WTC11 (cell line): ENCODE measurements around the gene GBF1. TPM values are rescaled to one million over a fixed set of nuclear protein-coding genes. Genes with fewer than 3 reads are reported as not detected.

Source experiments
- ATAC-seq: fragments of 200-7000 bp; cut with Tn5 transposase; 2 replicates; pipeline ENCODE4 v1.10.0; 2021; ENCODE audit warnings: mild to moderate bottlenecking, moderate library complexity
- CTCF ChIA-PET: fragments of 300-600 bp; sonication (Branson Sonifier 250); formaldehyde crosslinking; loops from one replicate; lab custom pipeline; 2021; ENCODE audit warnings: antibody characterized with exemption; lab: Charles Lee
- POLR2A ChIA-PET: fragments of 350-600 bp; sonication (Branson Sonifier 250); formaldehyde crosslinking; loops from one replicate; lab custom pipeline; 2021; ENCODE audit warnings: antibody characterized with exemption; lab: Charles Lee
- DNase-seq: peaks from one replicate; pipeline ENCODE4 v3.0.0; 2021; ENCODE audit warnings: low spot score
- H3K27ac Mint-ChIP-seq: 2 replicates; pipeline ENCODE4 v1.8.0; 2021; ENCODE audit warnings: mixed read lengths
- H3K27me3 Mint-ChIP-seq: 2 replicates; pipeline ENCODE4 v1.8.0; 2021; ENCODE audit warnings: low read depth, mild to moderate bottlenecking, moderate library complexity, mixed read lengths
- H3K36me3 Mint-ChIP-seq: 2 replicates; pipeline ENCODE4 v1.8.0; 2021; ENCODE audit warnings: mixed read lengths
- H3K4me1 Mint-ChIP-seq: 2 replicates; pipeline ENCODE4 v1.8.0; 2022; ENCODE audit warnings: mixed read lengths
- H3K4me3 Mint-ChIP-seq: 2 replicates; pipeline ENCODE4 v1.8.0; 2021; ENCODE audit warnings: mild to moderate bottlenecking, moderate library complexity, mixed read lengths
- H3K9me3 Mint-ChIP-seq: 2 replicates; pipeline ENCODE4 v1.8.0; 2021; ENCODE audit warnings: mixed read lengths
- CDX4 ChIP-seq: fragments of 250-450 bp; sonication (Bioruptor Pico); IDR thresholded peaks from 2 replicates; pipeline ENCODE4 v1.9.0; 2021; ENCODE audit warnings: moderate library complexity, mild to moderate bottlenecking, inconsistent platforms, borderline replicate concordance
- ESRRA ChIP-seq: sonication (generic); formaldehyde crosslinking; IDR thresholded peaks from 2 replicates; pipeline ENCODE4 v1.8.1; 2022; ENCODE audit warnings: mild to moderate bottlenecking, missing genetic modification reagents, borderline replicate concordance
- NFATC4 ChIP-seq: fragments of 250-450 bp; sonication (Bioruptor Pico); IDR thresholded peaks from 2 replicates; pipeline ENCODE4 v1.9.0; 2021; ENCODE audit warnings: mild to moderate bottlenecking
- SOX15 ChIP-seq: fragments of 250-450 bp; sonication (Bioruptor Pico); IDR thresholded peaks from 2 replicates; pipeline ENCODE4 v1.9.0; 2021; ENCODE audit warnings: mild to moderate bottlenecking
- SP1 ChIP-seq: sonication (generic); formaldehyde crosslinking; conservative IDR thresholded peaks from 2 replicates; pipeline ENCODE4 v1.8.1; 2022; ENCODE audit warnings: missing genetic modification reagents
- TCF7 ChIP-seq: sonication (generic); formaldehyde crosslinking; IDR thresholded peaks from 2 replicates; pipeline ENCODE4 v1.8.0; 2022; ENCODE audit warnings: mild to moderate bottlenecking, low read depth, missing genetic modification reagents, moderate library complexity
- ZNF396 ChIP-seq: fragments of 250-450 bp; sonication (Bioruptor Pico); IDR thresholded peaks from 2 replicates; pipeline ENCODE4 v1.8.0; 2021; ENCODE audit warnings: mild to moderate bottlenecking, moderate library complexity, borderline replicate concordance
- ZNF671 ChIP-seq: fragments of 250-450 bp; sonication (Bioruptor Pico); IDR thresholded peaks from 2 replicates; pipeline ENCODE4 v1.8.0; 2021; ENCODE audit warnings: mild to moderate bottlenecking
- total RNA-seq: library from RNA; stranded (reverse); gene quantifications from 3 replicates; pipeline ENCODE4 v1.2.3, GENCODE V29; 2021
- TF ChIP-seq, protein P1 (sequence below): sonication (generic); formaldehyde crosslinking; IDR thresholded peaks from 2 replicates; pipeline ENCODE4 v1.8.1; 2022; ENCODE audit warnings: missing genetic modification reagents, borderline replicate concordance
- TF ChIP-seq, protein P2 (sequence below): fragments of 200-600 bp; IDR thresholded peaks from 2 replicates; pipeline ENCODE4 v1.8.0; 2022; ENCODE audit warnings: antibody characterized with exemption
- TF ChIP-seq, protein P3 (sequence below): sonication (generic); formaldehyde crosslinking; conservative IDR thresholded peaks from 2 replicates; pipeline ENCODE4 v1.8.1; 2023; ENCODE audit warnings: mild to moderate bottlenecking, low read depth, missing genetic modification reagents, moderate library complexity

The GBF1 gene
- total RNA-seq, 1 experiment from 2014 or later, result 32.4 TPM

- H3K36me3 Mint-ChIP-seq, result no peaks in the 10 kb centered on the region; the same call in 1 of the 2 replicates
- H3K9me3 Mint-ChIP-seq, result no peaks in the 10 kb centered on the region
- no peak overlapping the region for H3K27ac Mint-ChIP-seq
- H3K4me1 Mint-ChIP-seq, result no peaks in the 10 kb centered on the region
- H3K27me3 Mint-ChIP-seq, result peaks cover 8% of the 10 kb centered on the region
- ATAC-seq, result peak; percentile 85
- peak; percentile 84 for DNase-seq
- TF ChIP-seq SOX15, result no peak
- TF ChIP-seq, protein P1, sequence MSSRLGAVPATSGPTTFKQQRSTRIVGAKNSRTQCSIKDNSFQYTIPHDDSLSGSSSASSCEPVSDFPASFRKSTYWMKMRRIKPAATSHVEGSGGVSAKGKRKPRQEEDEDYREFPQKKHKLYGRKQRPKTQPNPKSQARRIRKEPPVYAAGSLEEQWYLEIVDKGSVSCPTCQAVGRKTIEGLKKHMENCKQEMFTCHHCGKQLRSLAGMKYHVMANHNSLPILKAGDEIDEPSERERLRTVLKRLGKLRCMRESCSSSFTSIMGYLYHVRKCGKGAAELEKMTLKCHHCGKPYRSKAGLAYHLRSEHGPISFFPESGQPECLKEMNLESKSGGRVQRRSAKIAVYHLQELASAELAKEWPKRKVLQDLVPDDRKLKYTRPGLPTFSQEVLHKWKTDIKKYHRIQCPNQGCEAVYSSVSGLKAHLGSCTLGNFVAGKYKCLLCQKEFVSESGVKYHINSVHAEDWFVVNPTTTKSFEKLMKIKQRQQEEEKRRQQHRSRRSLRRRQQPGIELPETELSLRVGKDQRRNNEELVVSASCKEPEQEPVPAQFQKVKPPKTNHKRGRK (CRISPR knock-in tag), result no peak
- TF ChIP-seq, protein P2, sequence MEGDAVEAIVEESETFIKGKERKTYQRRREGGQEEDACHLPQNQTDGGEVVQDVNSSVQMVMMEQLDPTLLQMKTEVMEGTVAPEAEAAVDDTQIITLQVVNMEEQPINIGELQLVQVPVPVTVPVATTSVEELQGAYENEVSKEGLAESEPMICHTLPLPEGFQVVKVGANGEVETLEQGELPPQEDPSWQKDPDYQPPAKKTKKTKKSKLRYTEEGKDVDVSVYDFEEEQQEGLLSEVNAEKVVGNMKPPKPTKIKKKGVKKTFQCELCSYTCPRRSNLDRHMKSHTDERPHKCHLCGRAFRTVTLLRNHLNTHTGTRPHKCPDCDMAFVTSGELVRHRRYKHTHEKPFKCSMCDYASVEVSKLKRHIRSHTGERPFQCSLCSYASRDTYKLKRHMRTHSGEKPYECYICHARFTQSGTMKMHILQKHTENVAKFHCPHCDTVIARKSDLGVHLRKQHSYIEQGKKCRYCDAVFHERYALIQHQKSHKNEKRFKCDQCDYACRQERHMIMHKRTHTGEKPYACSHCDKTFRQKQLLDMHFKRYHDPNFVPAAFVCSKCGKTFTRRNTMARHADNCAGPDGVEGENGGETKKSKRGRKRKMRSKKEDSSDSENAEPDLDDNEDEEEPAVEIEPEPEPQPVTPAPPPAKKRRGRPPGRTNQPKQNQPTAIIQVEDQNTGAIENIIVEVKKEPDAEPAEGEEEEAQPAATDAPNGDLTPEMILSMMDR, result peak; percentile 94
- TF ChIP-seq CDX4 (CRISPR knock-in tag), result no peak
- H3K4me3 Mint-ChIP-seq, result no peak overlapping the region
- POLR2A ChIA-PET, result interaction anchor here (0.8 to 2.2 kb wide), 2 partner anchors 111 to 121 kb away, joined by 3 to 8 read pairs; partner anchors contain the start of gene PITX3
- CTCF ChIA-PET, result interaction anchor here (0.5 to 20.2 kb wide), 53 partner anchors 9 to 344 kb away, joined by 3 to 906 read pairs (median 4); partner anchors contain the start of genes ACTR1A, C10orf95, CUEDC2 and ELOVL3
These were observed 106.9 kb downstream of the GBF1 start for GRCh38 chr10:102352066-102352715.

DNA sequence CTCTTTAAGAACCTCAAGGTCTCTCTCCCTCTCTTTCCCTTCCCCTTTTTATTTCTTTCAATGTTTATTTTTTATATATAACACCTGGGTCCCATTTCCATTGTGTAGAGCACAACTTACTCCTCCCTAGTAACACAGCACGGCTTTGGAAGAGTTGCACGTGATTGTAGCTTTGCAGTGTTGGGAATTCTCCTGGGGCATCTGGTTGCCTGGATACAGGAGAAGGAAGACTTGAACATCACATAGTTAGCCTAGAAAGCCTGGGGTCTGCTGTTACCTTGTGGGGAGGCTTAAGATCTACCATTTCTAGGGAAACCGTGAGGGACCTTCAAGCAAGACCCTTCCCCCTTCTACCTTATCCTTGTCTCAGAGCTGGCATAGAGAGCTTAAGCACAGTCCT lies 109.1 kb downstream of the GBF1 start:
- no peaks in the 10 kb centered on the region for H3K27me3 Mint-ChIP-seq
- no peak for ATAC-seq
- H3K4me3 Mint-ChIP-seq, result no peak overlapping the region
- CTCF ChIA-PET, result interaction anchor here (1.1 to 20.2 kb wide), 4 partner anchors 8 to 185 kb away, joined by 3 to 906 read pairs (median 4); partner anchors contain the start of genes ELOVL3 and PITX3
- H3K9me3 Mint-ChIP-seq, result no peaks in the 10 kb centered on the region
- POLR2A ChIA-PET, result no interaction called here
- no peaks in the 10 kb centered on the region for H3K4me1 Mint-ChIP-seq
- H3K36me3 Mint-ChIP-seq, result peaks cover 12% of the 10 kb centered on the region; the same call in 1 of the 2 replicates
- DNase-seq, result no peak
- TF ChIP-seq ESRRA (CRISPR knock-in tag), result no peak
- TF ChIP-seq, all 79 proteins: peak for 0
- H3K27ac Mint-ChIP-seq, result no peak overlapping the region

GRCh38 chr10:102358712-102359382 lies 113.5 kb downstream of the GBF1 start:
- no peaks in the 10 kb centered on the region for H3K4me1 Mint-ChIP-seq
- H3K4me3 Mint-ChIP-seq, result no peak overlapping the region
- H3K9me3 Mint-ChIP-seq, result no peaks in the 10 kb centered on the region
- H3K27me3 Mint-ChIP-seq, result no peaks in the 10 kb centered on the region
- ChIA-PET POLR2A (no interaction called here), CTCF (interaction anchor here (1.8 to 20.2 kb wide), 3 partner anchors 25 to 190 kb away, joined by 6 to 906 read pairs (median 12); partner anchors contain the start of genes ELOVL3 and PITX3)
- ATAC-seq (no peak), DNase-seq (no peak)
- no peak overlapping the region for H3K27ac Mint-ChIP-seq
- H3K36me3 Mint-ChIP-seq, result peaks cover 36% of the 10 kb centered on the region
- TF ChIP-seq ZNF396 (CRISPR knock-in tag) (no peak), ZNF671 (CRISPR knock-in tag) (no peak), TCF7 (CRISPR knock-in tag) (no peak), NFATC4 (no peak), SP1 (CRISPR knock-in tag) (no peak)
- TF ChIP-seq, protein P3, sequence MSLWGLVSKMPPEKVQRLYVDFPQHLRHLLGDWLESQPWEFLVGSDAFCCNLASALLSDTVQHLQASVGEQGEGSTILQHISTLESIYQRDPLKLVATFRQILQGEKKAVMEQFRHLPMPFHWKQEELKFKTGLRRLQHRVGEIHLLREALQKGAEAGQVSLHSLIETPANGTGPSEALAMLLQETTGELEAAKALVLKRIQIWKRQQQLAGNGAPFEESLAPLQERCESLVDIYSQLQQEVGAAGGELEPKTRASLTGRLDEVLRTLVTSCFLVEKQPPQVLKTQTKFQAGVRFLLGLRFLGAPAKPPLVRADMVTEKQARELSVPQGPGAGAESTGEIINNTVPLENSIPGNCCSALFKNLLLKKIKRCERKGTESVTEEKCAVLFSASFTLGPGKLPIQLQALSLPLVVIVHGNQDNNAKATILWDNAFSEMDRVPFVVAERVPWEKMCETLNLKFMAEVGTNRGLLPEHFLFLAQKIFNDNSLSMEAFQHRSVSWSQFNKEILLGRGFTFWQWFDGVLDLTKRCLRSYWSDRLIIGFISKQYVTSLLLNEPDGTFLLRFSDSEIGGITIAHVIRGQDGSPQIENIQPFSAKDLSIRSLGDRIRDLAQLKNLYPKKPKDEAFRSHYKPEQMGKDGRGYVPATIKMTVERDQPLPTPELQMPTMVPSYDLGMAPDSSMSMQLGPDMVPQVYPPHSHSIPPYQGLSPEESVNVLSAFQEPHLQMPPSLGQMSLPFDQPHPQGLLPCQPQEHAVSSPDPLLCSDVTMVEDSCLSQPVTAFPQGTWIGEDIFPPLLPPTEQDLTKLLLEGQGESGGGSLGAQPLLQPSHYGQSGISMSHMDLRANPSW, result no peak
